ENCODE data around the gene SMG1. TPM values are rescaled to one million over a fixed set of nuclear protein-coding genes. Genes with fewer than 3 reads are reported as not detected.
"Not testable (repeated sequence)": the region's sequence is repeated elsewhere in the genome, so short reads cannot be mapped to it uniquely, and the experiment has no call there.

SMG1 gene
- polyA plus RNA-seq, 3 donors = 7.5 to 12.6 (median 8.0) TPM

DNA sequence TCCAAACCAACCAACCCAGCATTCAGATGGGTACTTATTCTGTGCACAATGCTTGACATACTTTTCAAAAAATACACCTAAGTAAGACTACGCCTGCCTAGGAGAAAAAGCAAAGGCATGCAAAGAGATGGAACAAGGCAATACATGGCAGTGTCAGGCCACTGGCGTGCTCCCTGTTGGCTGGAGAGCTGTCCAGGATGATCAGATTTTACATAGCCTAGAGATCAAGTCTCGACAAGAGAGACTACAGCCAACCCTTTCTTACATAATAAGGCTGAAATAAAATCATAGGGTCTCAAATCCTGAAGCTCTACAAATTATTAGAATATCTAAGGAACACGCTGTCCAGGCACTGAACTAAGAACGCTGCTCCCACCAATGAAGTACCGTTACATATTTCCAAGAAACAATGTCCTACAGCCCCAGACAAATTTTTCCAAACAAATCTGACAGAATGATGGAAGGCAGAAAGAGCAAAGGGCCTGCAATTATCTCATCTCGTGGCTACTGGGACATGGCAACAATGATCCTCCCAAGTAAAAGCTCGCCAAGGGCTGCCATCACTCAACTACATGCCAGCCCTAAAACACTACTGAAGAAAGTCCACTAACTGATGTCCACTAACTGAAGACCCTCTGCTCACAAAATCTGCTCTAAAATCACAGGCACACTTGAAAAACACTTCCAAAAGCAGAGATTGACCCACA lies 141.1 kb downstream of the SMG1 start:
- WGBS, 3 donors = 67 to 71% (median 70%) methylated on average over 8 of the region's 8 CpGs
- no peak overlapping the region for H3K27ac ChIP-seq (ENCODE audit: low read depth, low read length)

- no peak overlapping the region for H3K27ac ChIP-seq (ENCODE audit: low read depth, low read length)
- WGBS, 3 donors = 80 to 84% (median 80%) methylated on average over 17 of the region's 17 CpGs
Measured at GRCh38 chr16:18783430-18784341, 142.5 kb downstream of the SMG1 start.

- no peak overlapping the region for H3K27ac ChIP-seq (ENCODE audit: low read depth, low read length)
- WGBS, 3 donors = 89 to 90% (median 90%) methylated on average over 8 of the region's 8 CpGs
Measured at GRCh38 chr16:18782697-18783429, 143.3 kb downstream of the SMG1 start.

DNA sequence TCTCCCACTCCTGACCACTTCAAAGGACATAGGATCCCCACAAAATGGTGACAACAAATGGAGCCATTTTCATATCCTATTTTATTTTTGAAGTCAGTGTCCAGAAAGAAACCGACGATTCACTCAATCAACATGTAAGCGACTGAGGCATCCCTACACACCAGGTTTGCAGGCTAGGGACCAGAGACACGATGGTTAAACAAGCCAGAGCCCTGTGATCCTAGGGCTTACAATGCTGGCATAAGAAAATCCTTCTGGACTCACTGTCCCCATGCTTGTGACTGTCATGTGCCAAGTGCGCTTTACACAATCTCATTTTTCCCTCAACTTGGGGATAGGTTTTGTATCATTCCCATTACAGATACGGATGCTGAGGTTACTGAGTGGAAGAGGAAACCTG lies 145.0 kb downstream of the SMG1 start:
- 63 to 89% (median 82%) methylated on average over 3 to 5 of the region's 6 CpGs for WGBS, 3 donors
- not testable (repeated sequence) for H3K27ac ChIP-seq (ENCODE audit: low read depth, low read length)

DNA sequence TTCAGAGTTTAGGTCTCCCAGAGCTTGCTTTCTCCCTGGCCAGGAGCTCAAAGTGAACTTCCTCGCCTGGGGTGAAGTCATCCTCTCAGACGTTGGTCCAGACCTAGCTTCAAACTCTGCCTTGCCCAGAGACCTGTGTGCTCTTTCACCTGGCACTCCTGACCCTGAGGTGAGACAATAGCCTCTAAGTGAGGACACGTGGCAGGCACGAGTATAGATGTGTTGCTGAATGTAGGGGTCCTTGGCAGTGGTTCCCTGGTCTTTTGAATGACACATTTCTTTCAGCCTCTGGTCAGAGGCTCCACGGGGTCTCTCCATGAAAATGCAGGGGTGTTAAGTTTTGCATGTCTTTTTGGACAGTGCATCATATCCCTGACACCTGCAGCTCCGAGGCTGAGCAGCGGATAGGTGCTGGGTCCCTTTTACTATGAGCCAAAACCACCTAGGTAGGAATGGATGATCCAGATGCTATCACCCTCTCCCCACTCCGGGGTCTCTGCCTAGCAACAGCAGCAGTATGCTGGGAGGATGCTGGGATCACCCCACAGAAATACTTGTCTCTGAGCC lies 145.7 kb downstream of the SMG1 start:
- WGBS, 3 donors = 59 to 67% (median 59%) methylated on average over 7 to 8 of the region's 8 CpGs
- H3K27ac ChIP-seq (ENCODE audit: low read depth, low read length) = not testable (repeated sequence)

DNA sequence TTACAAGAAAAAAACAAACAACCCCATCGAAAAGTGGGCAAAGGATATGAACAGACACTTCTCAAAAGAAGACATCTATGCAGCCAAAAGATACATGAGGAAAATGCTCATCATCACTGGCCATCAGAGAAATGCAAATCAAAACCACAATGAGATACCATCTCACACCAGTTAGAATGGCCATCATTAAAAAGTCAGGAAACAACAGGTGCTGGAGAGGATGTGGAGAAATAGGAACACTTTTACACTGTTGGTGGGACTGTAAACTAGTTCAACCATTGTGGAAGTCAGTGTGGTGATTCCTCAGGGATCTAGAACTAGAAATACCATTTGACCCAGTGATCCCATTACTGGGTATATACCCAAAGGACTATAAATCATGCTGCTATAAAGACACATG lies 148.5 kb downstream of the SMG1 start:
- WGBS, 3 donors = 80 to 100% (median 100%) methylated on average over 1 of the region's 1 CpG
- not testable (repeated sequence) for H3K27ac ChIP-seq (ENCODE audit: low read depth, low read length)

GRCh38 chr16:18776334-18776733 lies 149.9 kb downstream of the SMG1 start:
- not testable (repeated sequence) for H3K27ac ChIP-seq (ENCODE audit: low read depth, low read length)
- WGBS, 3 donors = 57 to 83% (median 58%) methylated on average over 5 of the region's 5 CpGs

DNA sequence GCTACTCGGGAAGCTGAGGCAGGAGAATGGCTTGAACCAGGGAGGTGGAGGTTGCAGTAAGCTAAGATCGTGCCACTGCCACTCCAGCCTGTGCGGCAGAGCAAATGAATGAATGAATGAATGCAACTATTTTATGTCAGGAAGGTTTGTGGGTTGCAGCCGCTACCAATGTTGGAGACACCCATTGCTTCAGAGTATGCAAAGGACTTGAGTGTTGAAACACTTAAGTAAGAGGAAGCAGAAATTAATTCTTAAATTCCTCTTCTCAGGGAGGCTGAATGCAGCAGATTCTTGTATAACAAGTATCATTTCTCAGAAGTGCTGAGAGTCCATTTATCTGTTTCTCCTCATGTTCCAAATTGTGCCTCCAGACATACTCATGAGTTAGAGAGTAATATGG lies 151.6 kb downstream of the SMG1 start:
- WGBS, 3 donors = 70 to 98% (median 88%) methylated on average over 4 of the region's 4 CpGs
- H3K27ac ChIP-seq (ENCODE audit: low read depth, low read length) = not testable (repeated sequence)

DNA sequence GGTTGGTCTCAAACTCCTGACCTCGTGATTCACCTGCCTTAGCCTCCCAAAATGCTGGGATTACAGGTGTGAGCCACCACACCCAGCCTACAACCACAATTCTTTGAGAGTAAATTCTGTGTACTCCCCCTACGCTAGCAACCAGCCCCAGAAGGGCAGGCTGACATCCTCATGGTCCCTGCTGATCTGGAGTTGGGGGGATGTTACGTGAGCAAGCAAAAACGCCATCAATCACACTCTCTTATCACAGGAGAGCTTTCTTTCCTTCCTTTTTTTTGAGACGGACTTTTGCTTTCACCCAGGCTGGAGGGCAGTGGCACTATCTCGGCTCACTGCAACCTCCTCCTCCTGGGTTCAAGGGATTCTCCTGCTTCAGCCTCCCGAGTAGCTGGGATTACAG lies 154.0 kb downstream of the SMG1 start:
- WGBS, 3 donors = 58 to 79% (median 60%) methylated on average over 7 of the region's 7 CpGs
- H3K27ac ChIP-seq (ENCODE audit: low read depth, low read length) = not testable (repeated sequence)

- H3K27ac ChIP-seq (ENCODE audit: low read depth, low read length) = not testable (repeated sequence)
- 93 to 94% (median 93%) methylated on average over 11 of the region's 11 CpGs for WGBS, 3 donors
Measured at GRCh38 chr16:18770336-18770962, 155.8 kb downstream of the SMG1 start.

DNA sequence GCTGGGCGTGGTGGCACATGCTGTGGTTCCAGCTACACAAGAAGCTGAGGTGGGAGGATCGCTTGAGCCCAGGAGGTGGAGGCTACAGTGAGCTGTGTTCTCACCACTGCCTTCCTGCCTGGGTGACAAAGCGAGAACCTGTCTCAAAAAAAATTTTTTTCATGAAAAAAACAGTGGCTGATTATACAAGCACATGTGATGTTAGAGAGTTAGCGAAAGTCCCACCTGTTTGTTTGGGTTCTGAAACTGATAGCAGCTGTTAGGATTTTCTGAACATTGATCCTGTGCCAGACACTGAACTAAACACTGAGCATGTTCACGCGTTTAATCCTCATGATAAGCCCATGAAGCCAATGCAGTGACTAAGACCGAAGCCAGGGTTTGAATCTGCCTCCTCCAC lies 159.0 kb downstream of the SMG1 start:
- not testable (repeated sequence) for H3K27ac ChIP-seq (ENCODE audit: low read depth, low read length)
- WGBS, 3 donors = 49 to 76% (median 72%) methylated on average over 4 to 6 of the region's 7 CpGs

DNA sequence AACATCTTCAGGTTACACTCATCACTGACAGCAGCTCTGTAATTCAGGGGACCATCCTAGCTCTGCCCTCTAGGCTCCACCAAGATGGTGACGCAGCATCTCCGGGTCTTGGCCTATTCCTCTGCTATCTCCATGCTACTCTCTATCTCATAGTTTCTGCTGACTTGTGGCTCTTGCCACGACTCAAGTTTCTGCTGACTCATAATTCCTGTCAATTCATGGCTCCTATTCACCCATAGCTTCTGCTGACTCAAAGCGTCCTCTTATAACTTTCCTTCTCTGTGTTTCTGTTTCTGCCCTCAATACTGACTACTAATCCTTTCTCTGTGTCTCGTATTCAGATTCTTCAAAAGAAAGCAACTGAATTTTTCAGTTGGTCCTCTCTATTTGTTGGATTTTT lies 163.5 kb downstream of the SMG1 start:
- WGBS, 3 donors = 17 to 48% (median 34%) methylated on average over 3 of the region's 5 CpGs
- H3K27ac ChIP-seq (ENCODE audit: low read depth, low read length) = not testable (repeated sequence)

DNA sequence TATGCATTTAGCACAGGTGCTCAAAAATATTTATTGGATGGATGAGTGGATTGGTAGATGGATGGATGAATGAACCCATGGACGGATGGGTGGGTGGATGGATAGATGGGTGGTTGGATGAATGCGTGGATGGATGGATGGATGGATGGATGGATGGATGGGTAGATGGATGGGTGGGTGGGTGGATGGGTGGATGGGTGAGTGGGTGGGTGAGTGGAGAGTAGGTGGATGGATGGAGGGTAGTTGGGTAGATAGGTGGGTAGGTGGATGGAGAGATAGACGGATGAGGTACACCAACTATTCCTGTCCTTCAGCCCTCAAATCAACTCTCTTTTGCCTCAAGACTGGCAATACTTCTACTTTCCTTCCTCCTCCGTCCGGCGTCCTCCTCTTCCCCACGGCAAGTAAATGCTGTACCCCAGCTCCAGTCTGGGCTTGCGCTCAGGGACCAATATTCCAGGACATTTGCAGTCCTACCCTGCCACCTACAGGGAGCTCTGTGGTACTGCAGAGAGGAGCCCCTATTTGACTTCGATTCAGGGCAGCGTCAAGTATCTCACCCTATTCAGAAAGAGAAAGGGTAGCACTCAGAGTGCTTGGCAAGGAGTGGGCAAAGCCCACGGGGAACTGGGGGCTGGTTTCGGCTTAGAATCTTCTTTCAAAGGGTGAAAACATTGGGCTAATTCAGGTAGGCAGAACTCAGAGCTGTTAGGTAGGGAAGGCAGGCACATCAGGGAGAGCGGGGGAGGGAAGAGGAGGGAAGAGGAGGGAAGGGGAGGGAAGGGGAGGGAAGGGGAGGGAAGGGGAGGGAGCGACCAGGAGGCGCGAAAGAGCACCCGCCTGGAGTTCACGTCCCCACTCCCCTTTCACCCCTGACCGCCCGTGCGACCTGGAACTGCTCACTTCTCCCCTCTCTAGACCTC lies 166.3 kb downstream of the SMG1 start:
- not testable (repeated sequence) for H3K27ac ChIP-seq (ENCODE audit: low read depth, low read length)
- 18 to 43% (median 28%) methylated on average over 9 to 19 of the region's 21 CpGs for WGBS, 3 donors

GRCh38 chr16:18757960-18758660 lies 168.1 kb downstream of the SMG1 start:
- WGBS, 3 donors = 7 to 61% (median 10%) methylated on average over 2 to 3 of the region's 10 CpGs
- H3K27ac ChIP-seq (ENCODE audit: low read depth, low read length) = not testable (repeated sequence)

DNA sequence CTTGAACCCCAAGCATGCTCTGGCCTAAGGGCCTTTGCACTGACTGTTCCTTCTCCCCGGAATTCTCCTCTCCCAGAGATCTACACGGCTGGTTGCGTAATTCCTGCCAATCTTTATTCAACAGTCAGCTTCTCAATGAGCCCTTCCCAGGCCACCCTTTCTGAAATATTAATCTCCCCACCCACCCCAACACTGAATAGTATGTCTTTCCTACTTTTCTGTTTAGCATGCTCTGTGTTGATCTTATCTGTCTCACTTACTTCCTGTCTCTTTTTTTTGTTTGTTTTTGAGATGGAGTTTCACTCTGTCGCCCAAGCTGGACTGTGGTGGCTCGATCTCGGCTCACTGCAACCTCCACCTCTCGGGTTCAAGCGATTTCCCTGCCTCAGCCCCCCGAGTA lies 169.6 kb downstream of the SMG1 start:
- not testable (repeated sequence) for H3K27ac ChIP-seq (ENCODE audit: low read depth, low read length)
- 68 to 78% (median 76%) methylated on average over 9 of the region's 9 CpGs for WGBS, 3 donors

All from adipose tissue (tissue), 3 donors.